Ishikawa (cell line): ENCODE measurements around the gene ST3GAL3.

Source experiments
- CEBPB ChIP-seq: IDR thresholded peaks from 2 replicates; pipeline ENCODE4 v1.6.1; 2012
- CREB1 ChIP-seq: IDR thresholded peaks from 2 replicates; pipeline ENCODE4 v1.6.1; 2012; ENCODE audit warnings: low read depth
- EGR1 ChIP-seq: IDR thresholded peaks from 2 replicates; pipeline ENCODE4 v1.6.1; 2012
- EP300 ChIP-seq: IDR thresholded peaks from 2 replicates; pipeline ENCODE4 v1.6.1; 2012; ENCODE audit warnings: borderline replicate concordance
- FOXM1 ChIP-seq: IDR thresholded peaks from 2 replicates; pipeline ENCODE4 v1.6.1; 2012; ENCODE audit warnings: low read depth, borderline replicate concordance
- NFIC ChIP-seq: IDR thresholded peaks from 2 replicates; pipeline ENCODE4 v1.6.1; 2012
- RAD21 ChIP-seq: IDR thresholded peaks from 2 replicates; pipeline ENCODE4 v1.6.1; 2012; ENCODE audit warnings: low read depth
- TAF1 ChIP-seq: IDR thresholded peaks from 2 replicates; pipeline ENCODE4 v1.6.1; 2012; ENCODE audit warnings: low read depth, mild to moderate bottlenecking
- TCF12 ChIP-seq: IDR thresholded peaks from 2 replicates; pipeline ENCODE4 v1.6.1; 2012; ENCODE audit warnings: low read depth
- TEAD4 ChIP-seq: IDR thresholded peaks from 2 replicates; pipeline ENCODE4 v1.6.1; 2012
- YY1 ChIP-seq: IDR thresholded peaks from 2 replicates; pipeline ENCODE4 v1.6.1; 2012; ENCODE audit warnings: low read depth
- ZBTB7A ChIP-seq: IDR thresholded peaks from 2 replicates; pipeline ENCODE4 v1.6.1; 2012; ENCODE audit warnings: low read depth
- TF ChIP-seq, protein P1 (sequence below): IDR thresholded peaks from 2 replicates; pipeline ENCODE4 v1.6.1; 2012; ENCODE audit warnings: low read depth, mild to moderate bottlenecking
- TF ChIP-seq, protein P2 (sequence below): IDR thresholded peaks from 2 replicates; pipeline ENCODE4 v1.6.1; 2012
- TF ChIP-seq, protein P3 (sequence below): IDR thresholded peaks from 2 replicates; pipeline ENCODE4 v1.6.1; 2012

Gene ST3GAL3

DNA sequence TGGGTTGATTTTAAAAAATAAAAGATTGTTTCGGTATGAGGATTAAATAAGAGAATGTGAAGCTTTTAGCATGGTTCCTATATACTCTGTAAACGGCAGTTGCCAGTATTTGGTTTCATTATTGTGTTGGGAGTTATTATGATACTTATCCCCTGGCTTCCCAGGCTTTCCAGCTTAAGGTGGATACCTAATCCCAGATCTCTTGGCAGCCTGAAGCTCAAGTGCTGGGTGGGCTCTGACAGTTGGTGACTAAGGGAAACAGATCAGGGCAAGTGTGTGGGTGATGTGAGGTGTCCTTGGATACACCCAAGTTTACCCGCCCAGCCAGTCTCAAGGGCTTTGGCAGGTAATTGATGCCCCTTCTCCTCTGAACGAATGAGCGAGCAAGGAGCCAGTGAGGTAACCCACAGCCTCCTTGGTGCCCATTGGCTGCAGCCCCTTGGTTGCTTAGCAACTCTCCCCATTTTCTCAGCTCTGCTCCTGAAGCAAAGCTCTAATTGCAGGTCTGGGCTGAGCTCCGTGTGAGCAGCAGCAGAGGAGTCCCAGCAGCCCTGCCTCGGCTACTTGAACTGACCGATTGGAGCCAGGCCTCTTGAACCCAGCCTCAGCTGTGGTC is 245.5 kb downstream of the ST3GAL3 start:
- no peak for TF ChIP-seq TAF1
- TF ChIP-seq, protein P1, sequence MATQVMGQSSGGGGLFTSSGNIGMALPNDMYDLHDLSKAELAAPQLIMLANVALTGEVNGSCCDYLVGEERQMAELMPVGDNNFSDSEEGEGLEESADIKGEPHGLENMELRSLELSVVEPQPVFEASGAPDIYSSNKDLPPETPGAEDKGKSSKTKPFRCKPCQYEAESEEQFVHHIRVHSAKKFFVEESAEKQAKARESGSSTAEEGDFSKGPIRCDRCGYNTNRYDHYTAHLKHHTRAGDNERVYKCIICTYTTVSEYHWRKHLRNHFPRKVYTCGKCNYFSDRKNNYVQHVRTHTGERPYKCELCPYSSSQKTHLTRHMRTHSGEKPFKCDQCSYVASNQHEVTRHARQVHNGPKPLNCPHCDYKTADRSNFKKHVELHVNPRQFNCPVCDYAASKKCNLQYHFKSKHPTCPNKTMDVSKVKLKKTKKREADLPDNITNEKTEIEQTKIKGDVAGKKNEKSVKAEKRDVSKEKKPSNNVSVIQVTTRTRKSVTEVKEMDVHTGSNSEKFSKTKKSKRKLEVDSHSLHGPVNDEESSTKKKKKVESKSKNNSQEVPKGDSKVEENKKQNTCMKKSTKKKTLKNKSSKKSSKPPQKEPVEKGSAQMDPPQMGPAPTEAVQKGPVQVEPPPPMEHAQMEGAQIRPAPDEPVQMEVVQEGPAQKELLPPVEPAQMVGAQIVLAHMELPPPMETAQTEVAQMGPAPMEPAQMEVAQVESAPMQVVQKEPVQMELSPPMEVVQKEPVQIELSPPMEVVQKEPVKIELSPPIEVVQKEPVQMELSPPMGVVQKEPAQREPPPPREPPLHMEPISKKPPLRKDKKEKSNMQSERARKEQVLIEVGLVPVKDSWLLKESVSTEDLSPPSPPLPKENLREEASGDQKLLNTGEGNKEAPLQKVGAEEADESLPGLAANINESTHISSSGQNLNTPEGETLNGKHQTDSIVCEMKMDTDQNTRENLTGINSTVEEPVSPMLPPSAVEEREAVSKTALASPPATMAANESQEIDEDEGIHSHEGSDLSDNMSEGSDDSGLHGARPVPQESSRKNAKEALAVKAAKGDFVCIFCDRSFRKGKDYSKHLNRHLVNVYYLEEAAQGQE: no peak
- TF ChIP-seq, protein P2, sequence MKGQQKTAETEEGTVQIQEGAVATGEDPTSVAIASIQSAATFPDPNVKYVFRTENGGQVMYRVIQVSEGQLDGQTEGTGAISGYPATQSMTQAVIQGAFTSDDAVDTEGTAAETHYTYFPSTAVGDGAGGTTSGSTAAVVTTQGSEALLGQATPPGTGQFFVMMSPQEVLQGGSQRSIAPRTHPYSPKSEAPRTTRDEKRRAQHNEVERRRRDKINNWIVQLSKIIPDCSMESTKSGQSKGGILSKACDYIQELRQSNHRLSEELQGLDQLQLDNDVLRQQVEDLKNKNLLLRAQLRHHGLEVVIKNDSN: no peak
- no peak for TF ChIP-seq YY1
- TF ChIP-seq RAD21: no peak
- TF ChIP-seq NFIC: no peak
- no peak for TF ChIP-seq TCF12
- TF ChIP-seq EP300: no peak
- TF ChIP-seq ZBTB7A: no peak
- no peak for TF ChIP-seq CEBPB
- no peak for TF ChIP-seq TEAD4
- TF ChIP-seq EGR1: no peak
- TF ChIP-seq CREB1: no peak
- TF ChIP-seq FOXM1: no peak
- TF ChIP-seq, protein P3, sequence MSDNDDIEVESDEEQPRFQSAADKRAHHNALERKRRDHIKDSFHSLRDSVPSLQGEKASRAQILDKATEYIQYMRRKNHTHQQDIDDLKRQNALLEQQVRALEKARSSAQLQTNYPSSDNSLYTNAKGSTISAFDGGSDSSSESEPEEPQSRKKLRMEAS: no peak

DNA sequence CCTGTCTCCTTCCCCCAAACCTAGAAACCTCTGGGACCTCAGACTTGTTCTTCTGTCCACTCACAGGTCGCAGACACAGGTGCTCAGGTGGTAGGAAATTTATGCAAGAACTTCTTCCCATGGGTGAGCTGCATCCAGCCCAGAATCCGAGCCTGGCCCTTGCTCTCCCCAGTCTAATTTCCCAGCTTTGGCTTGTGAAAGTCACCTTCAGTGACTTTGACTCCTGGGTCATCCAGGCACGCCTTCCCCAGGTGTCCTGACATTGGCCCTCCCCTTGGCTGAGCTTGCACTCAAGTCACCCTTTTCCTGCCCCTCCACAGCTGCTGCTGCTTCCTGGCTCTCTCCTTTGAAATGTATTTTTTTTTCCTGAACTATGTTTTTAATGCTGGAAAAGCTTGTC is 246.0 kb downstream of the ST3GAL3 start:
- TF ChIP-seq EGR1 (no peak), RAD21 (no peak), ZBTB7A (no peak), NFIC (no peak), TCF12 (no peak), TEAD4 (no peak), FOXM1 (no peak)
- TF ChIP-seq, protein P3: no peak
- TF ChIP-seq, protein P1: no peak

DNA sequence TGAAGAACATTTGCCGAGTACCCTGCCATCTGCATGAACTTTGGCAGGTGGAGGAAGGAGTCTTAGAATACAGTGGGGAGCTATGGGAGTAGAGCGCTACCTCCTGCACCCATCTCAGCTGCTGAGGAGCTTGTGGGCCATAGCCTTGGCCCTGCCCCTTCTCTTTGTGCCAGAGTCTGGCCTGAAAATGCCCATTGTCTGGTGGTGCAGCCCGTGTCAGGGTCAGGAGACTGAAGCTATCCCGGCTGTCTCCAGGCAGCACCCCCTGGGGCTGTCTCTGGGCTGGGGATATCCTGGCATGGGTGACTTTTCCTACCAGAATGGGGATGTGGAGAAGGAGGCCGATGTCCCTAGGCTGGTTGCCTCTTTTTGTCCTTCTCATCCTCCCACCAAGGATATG is 246.7 kb downstream of the ST3GAL3 start:
- no peak for TF ChIP-seq TAF1
- no peak for TF ChIP-seq NFIC
- TF ChIP-seq TCF12: no peak
- TF ChIP-seq, protein P1: no peak
- no peak for TF ChIP-seq CREB1
- no peak for TF ChIP-seq RAD21
- TF ChIP-seq, protein P2: no peak
- TF ChIP-seq, protein P3: no peak
- no peak for TF ChIP-seq FOXM1
- TF ChIP-seq TEAD4: no peak
- TF ChIP-seq YY1: no peak
- no peak for TF ChIP-seq EP300
- no peak for TF ChIP-seq EGR1

DNA sequence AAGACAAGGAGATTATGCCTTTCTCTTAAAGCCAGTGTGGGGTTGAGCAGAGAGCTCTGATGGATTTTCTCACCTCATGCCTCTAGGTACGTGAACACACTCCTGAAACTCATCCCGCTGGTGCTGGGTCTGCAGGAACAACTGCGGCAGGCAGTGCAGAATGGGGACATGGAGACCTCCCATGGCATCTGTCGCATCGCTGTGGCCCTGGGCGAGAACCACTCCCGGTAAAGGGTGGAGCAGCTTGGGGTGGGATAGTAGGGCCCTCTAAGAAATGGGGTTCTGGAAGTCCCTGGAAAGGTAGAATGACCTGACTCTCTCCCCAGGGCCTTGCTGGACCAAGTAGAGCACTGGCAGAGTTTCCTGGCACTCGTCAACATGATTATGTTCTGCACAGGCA is 248.9 kb downstream of the ST3GAL3 start:
- TF ChIP-seq CEBPB (no peak), EP300 (no peak), TEAD4 (no peak), FOXM1 (no peak)
- TF ChIP-seq, protein P1: no peak
- TF ChIP-seq, protein P3: no peak
- TF ChIP-seq, protein P2: no peak
